TTC549 (cell line): ENCODE data around the gene MYO16.
"Not testable (repeated sequence)": the region's sequence is repeated elsewhere in the genome, so short reads cannot be mapped to it uniquely, and the experiment has no call there.

ENCODE experiments used
- FAIRE-seq: peaks from 2 replicates; lab custom pipeline; 2012; peaks lifted over from hg19 to GRCh38; lab: Jason Lieb, UNC

The MYO16 gene

GRCh38 chr13:108742701-108743451, 113.5 kb downstream of the MYO16 start:
- no peak for FAIRE-seq

GRCh38 chr13:108743522-108743921, 114.1 kb downstream of the MYO16 start:
- FAIRE-seq = no peak

- no peak for FAIRE-seq
These were observed 118.4 kb downstream of the MYO16 start for GRCh38 chr13:108747843-108748242.

- FAIRE-seq = no peak
These were observed 122.9 kb downstream of the MYO16 start for GRCh38 chr13:108752276-108752675.

- no peak for FAIRE-seq
These were observed 125.7 kb downstream of the MYO16 start for GRCh38 chr13:108755083-108755482.

- no peak for FAIRE-seq
These were observed 130.7 kb downstream of the MYO16 start for GRCh38 chr13:108760129-108760528.

- no peak for FAIRE-seq
These were observed 131.1 kb downstream of the MYO16 start for GRCh38 chr13:108760541-108760940.

GRCh38 chr13:108768035-108768434, 138.6 kb downstream of the MYO16 start:
- no peak for FAIRE-seq

- FAIRE-seq = no peak
These were observed 140.0 kb downstream of the MYO16 start for GRCh38 chr13:108769213-108770070.

GRCh38 chr13:108775597-108775996, 146.2 kb downstream of the MYO16 start:
- FAIRE-seq = no peak

GRCh38 chr13:108776650-108777049, 147.2 kb downstream of the MYO16 start:
- no peak for FAIRE-seq

- no peak for FAIRE-seq
These were observed 148.3 kb downstream of the MYO16 start for GRCh38 chr13:108777421-108778420.

- FAIRE-seq = no peak
These were observed 149.9 kb downstream of the MYO16 start for GRCh38 chr13:108779308-108779707.

- no peak for FAIRE-seq
These were observed 151.3 kb downstream of the MYO16 start for GRCh38 chr13:108780706-108781105.

GRCh38 chr13:108781312-108781711, 151.9 kb downstream of the MYO16 start:
- FAIRE-seq = no peak

GRCh38 chr13:108782480-108782879, 153.1 kb downstream of the MYO16 start:
- not testable (repeated sequence) for FAIRE-seq

GRCh38 chr13:108785844-108786243, 156.4 kb downstream of the MYO16 start:
- FAIRE-seq = no peak

- FAIRE-seq = no peak
These were observed 157.2 kb downstream of the MYO16 start for GRCh38 chr13:108786456-108787200.

- no peak for FAIRE-seq
These were observed 158.4 kb downstream of the MYO16 start for GRCh38 chr13:108787700-108788414.

GRCh38 chr13:108789476-108789875, 160.1 kb downstream of the MYO16 start:
- FAIRE-seq = no peak

GRCh38 chr13:108795841-108796240, 166.4 kb downstream of the MYO16 start:
- no peak for FAIRE-seq
